Neural progenitor cell (in vitro differentiated cells): Measurements from ENCODE around the gene GDPD5.

Source experiments
- EZH2 ChIP-seq: fragments of 200-600 bp; sonication (generic); IDR thresholded peaks from 2 replicates; pipeline ENCODE4 v1.6.1; 2017; ENCODE audit warnings: antibody characterized with exemption, mild to moderate bottlenecking, moderate library complexity
- EZH2phosphoT487 ChIP-seq: fragments of 200-600 bp; sonication (generic); IDR thresholded peaks from 2 replicates; pipeline ENCODE4 v1.6.1; 2017; ENCODE audit warnings: antibody characterized with exemption
- TF ChIP-seq, protein P1 (sequence below): fragments of 200-600 bp; sonication (generic); IDR thresholded peaks from 2 replicates; pipeline ENCODE4 v1.5.1; 2017; ENCODE audit warnings: antibody characterized with exemption, mild to moderate bottlenecking

DNA sequence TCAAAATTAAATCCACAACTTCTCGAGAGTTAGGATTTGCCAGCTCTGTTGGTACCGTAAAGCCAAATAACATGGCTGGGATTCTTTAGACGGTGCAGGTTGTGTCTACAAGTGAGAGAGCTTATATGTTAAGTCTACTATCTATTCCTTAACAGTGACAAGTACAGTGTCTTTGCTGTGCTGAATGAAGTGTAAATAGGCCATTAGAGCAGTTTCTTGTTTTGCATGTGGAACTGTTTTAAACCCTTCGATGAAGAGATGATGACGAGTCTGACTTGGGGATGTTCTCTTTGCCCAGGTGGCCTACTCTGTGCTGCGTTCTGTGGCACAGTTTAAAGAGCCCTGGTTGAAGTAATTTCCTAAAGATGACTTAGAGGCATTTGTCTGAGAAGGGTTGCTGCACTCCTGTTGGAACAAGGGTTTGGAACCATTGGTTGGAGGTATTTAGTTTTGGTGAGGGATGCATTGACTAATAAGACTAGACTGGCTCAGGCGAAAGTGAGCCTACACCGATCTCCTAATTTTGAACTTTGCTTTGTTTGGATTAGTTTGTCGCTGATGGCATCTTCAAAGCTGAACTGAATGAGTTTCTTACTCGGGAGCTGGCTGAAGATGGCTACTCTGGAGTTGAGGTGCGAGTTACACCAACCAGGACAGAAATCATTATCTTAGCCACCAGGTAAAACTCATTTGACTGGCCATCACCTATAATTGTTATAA lies 125.4 kb downstream of the GDPD5 start:
- TF ChIP-seq, protein P1, sequence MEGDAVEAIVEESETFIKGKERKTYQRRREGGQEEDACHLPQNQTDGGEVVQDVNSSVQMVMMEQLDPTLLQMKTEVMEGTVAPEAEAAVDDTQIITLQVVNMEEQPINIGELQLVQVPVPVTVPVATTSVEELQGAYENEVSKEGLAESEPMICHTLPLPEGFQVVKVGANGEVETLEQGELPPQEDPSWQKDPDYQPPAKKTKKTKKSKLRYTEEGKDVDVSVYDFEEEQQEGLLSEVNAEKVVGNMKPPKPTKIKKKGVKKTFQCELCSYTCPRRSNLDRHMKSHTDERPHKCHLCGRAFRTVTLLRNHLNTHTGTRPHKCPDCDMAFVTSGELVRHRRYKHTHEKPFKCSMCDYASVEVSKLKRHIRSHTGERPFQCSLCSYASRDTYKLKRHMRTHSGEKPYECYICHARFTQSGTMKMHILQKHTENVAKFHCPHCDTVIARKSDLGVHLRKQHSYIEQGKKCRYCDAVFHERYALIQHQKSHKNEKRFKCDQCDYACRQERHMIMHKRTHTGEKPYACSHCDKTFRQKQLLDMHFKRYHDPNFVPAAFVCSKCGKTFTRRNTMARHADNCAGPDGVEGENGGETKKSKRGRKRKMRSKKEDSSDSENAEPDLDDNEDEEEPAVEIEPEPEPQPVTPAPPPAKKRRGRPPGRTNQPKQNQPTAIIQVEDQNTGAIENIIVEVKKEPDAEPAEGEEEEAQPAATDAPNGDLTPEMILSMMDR, result no peak
- no peak for TF ChIP-seq EZH2
- TF ChIP-seq EZH2phosphoT487, result no peak
